CD4-positive, alpha-beta T cell (primary cell): ENCODE results near the gene C14orf119. TPM values are rescaled to one million over a fixed set of nuclear protein-coding genes. Genes with fewer than 3 reads are reported as not detected.

Experiments used
- ATAC-seq: fragments of 200-7000 bp; cut with Tn5 transposase; one replicate; pipeline ENCODE4 v1.10.0; 2022; ENCODE audit warnings: mild to moderate bottlenecking; ENCODE audit not compliant: poor library complexity
- CTCF ChIA-PET: fragments of 350-600 bp; sonication (Branson Sonifier 250); formaldehyde crosslinking; loops from one replicate; lab custom pipeline; 2021; ENCODE audit warnings: antibody characterized with exemption, inconsistent platforms; lab: Charles Lee
- POLR2A ChIA-PET: fragments of 350-600 bp; sonication (Branson Sonifier 250); formaldehyde crosslinking; loops from one replicate; lab custom pipeline; 2021; ENCODE audit warnings: antibody characterized with exemption, inconsistent platforms; lab: Charles Lee
- DNase-seq, 14 experiments: peaks; one replicate each; pipeline ENCODE4 v3.0.0-alpha.2; 2013 to 2020; ENCODE audit warnings: mixed read lengths in 2 of 14
- H3K27ac ChIP-seq, 2 donors: one replicate each; pipeline versions ENCODE4 v1.5.1 to v1.7.0; 2013; ENCODE audit warnings: low read length in 2 of 2, low read depth in 1 of 2, mild to moderate bottlenecking in 1 of 2
- H3K27me3 ChIP-seq, 2 experiments: 1 replicate in 1 of 2; 2 replicates in 1 of 2; pipeline versions ENCODE4 v1.6.1 to v1.7.0; 2013; ENCODE audit warnings: low read length in 2 of 2, control low read depth in 1 of 2, mild to moderate bottlenecking in 1 of 2, moderate library complexity in 1 of 2; ENCODE audit not compliant: insufficient read depth in 2 of 2, control insufficient read depth in 1 of 2
- H3K36me3 ChIP-seq: one replicate; pipeline ENCODE4 v1.6.1; 2013; ENCODE audit warnings: low read length, control low read depth; ENCODE audit not compliant: insufficient read depth
- H3K4me1 ChIP-seq: one replicate; pipeline ENCODE4 v1.6.1; 2013; ENCODE audit warnings: low read length, control low read depth; ENCODE audit not compliant: insufficient read depth
- H3K4me3 ChIP-seq: one replicate; pipeline ENCODE4 v1.5.1; 2013; ENCODE audit warnings: mild to moderate bottlenecking, low read length, moderate library complexity
- H3K9me3 ChIP-seq, 2 experiments: 1 replicate in 1 of 2; 2 replicates in 1 of 2; pipeline versions ENCODE4 v1.6.1 to v1.7.0; 2013; ENCODE audit warnings: low read length in 2 of 2, mild to moderate bottlenecking in 2 of 2, control low read depth in 1 of 2, moderate library complexity in 1 of 2; ENCODE audit not compliant: control insufficient read depth in 1 of 2, insufficient read depth in 1 of 2
- H3K27ac Mint-ChIP-seq: one replicate; pipeline ENCODE4 v1.8.0; 2020; ENCODE audit warnings: mixed read lengths
- H3K27me3 Mint-ChIP-seq: one replicate; pipeline ENCODE4 v1.8.0; 2021; ENCODE audit warnings: mixed read lengths
- H3K36me3 Mint-ChIP-seq: one replicate; pipeline ENCODE4 v1.8.0; 2021; ENCODE audit warnings: low read depth, mixed read lengths
- H3K4me1 Mint-ChIP-seq: one replicate; pipeline ENCODE4 v1.8.0; 2021; ENCODE audit warnings: low read depth, mixed read lengths
- H3K4me3 Mint-ChIP-seq: one replicate; pipeline ENCODE4 v1.8.0; 2020; ENCODE audit warnings: mild to moderate bottlenecking, mixed read lengths
- H3K9me3 Mint-ChIP-seq: one replicate; pipeline ENCODE4 v1.8.0; 2020; ENCODE audit warnings: mixed read lengths
- CTCF ChIP-seq: fragments of 200-600 bp; IDR thresholded peaks from one replicate; pipeline ENCODE4 v1.8.0; 2022; ENCODE audit warnings: antibody characterized with exemption, mild to moderate bottlenecking
- intact Hi-C, 2 experiments: fragments of 100-400 bp; cut with DNase I in 1 of 2; cut with micrococcal nuclease in 1 of 2; formaldehyde crosslinking; loops; one replicate each; pipeline versions ENCODE4 v1.15.1 to v1.9.0; 2023 to 2025; cut with DNase I, micrococcal nuclease
- total RNA-seq, 174 experiments: library from RNA in 2 of 174; stranded (reverse) in 2 of 174; gene quantifications; one replicate each; pipeline ENCODE4 v1.2.3 and lab custom pipeline; 2021 to 2026

C14orf119 gene
- total RNA-seq, 2 experiments from 2014 or later = 3.1 to 3.9 TPM

GRCh38 chr14:23120541-23121251 lies 25.4 kb downstream of the C14orf119 start:
- Histone ChIP-seq H3K27me3 (no peaks in the 10 kb centered on the region), H3K4me3 (no peak overlapping the region), H3K9me3 (no peaks in the 10 kb centered on the region), H3K36me3 (no peaks in the 10 kb centered on the region), H3K27ac (peak overlapping the region; percentile 51 to 55), H3K4me1 (peaks cover 54% of the 10 kb centered on the region)
- peak; percentile 99 for TF ChIP-seq CTCF
- Mint-ChIP-seq H3K36me3 (no peaks in the 10 kb centered on the region), H3K9me3 (no peaks in the 10 kb centered on the region), H3K4me1 (peaks cover 61% of the 10 kb centered on the region), H3K27me3 (no peaks in the 10 kb centered on the region), H3K27ac (peak overlapping the region; percentile 94), H3K4me3 (peak overlapping the region; percentile 80)
- intact Hi-C loops = loop anchor here (1.0 to 5.0 kb wide), 6 partner anchors 25 to 260 kb away; partner anchors contain the start of genes ACIN1 (in 1 of the 2), C14orf119 (in 1 of the 2) and PPP1R3E (in 1 of the 2)
- POLR2A ChIA-PET = interaction anchor here (0.6 to 6.1 kb wide), 13 partner anchors 21 to 201 kb away, joined by 3 to 135 read pairs (median 4); partner anchors contain the start of genes ACIN1, C14orf119, PABPN1 and PPP1R3E
- ATAC-seq (peak; percentile 61), DNase-seq (peak; percentile 63 to 91 (median 72))
- CTCF ChIA-PET = interaction anchor here (0.6 to 2.9 kb wide), 27 partner anchors 9 to 259 kb away, joined by 3 to 32 read pairs (median 4); partner anchors contain the start of genes ACIN1, C14orf119, CDH24 and PPP1R3E

- DNase-seq (peak in 2 of 14 experiments; percentile 10 to 29), ATAC-seq (no peak)
- Mint-ChIP-seq H3K27ac (peak overlapping the region; percentile 94), H3K9me3 (no peaks in the 10 kb centered on the region), H3K27me3 (no peaks in the 10 kb centered on the region), H3K4me1 (peaks cover 55% of the 10 kb centered on the region), H3K36me3 (no peaks in the 10 kb centered on the region), H3K4me3 (peak overlapping the region; percentile 80)
- POLR2A ChIA-PET = interaction anchor here (0.7 to 6.1 kb wide), 7 partner anchors 25 to 200 kb away, joined by 3 to 135 read pairs (median 15); partner anchors contain the start of genes ACIN1, C14orf119, PABPN1 and PPP1R3E
- Histone ChIP-seq H3K4me1 (peaks cover 54% of the 10 kb centered on the region), H3K27ac (no peak overlapping the region), H3K36me3 (no peaks in the 10 kb centered on the region), H3K27me3 (no peaks in the 10 kb centered on the region), H3K9me3 (no peaks in the 10 kb centered on the region), H3K4me3 (no peak overlapping the region)
- intact Hi-C loops = loop anchor here (2.0 to 5.0 kb wide), 3 partner anchors 176 to 259 kb away; partner anchors contain the start of gene PPP1R3E (in 1 of the 2)
- CTCF ChIA-PET = interaction anchor here (0.6 to 2.9 kb wide), 18 partner anchors 12 to 259 kb away, joined by 3 to 32 read pairs (median 6); partner anchors contain the start of genes ACIN1, C14orf119 and SLC7A8
- TF ChIP-seq CTCF = no peak
Observed at GRCh38 chr14:23121361-23121771, 26.1 kb downstream of the C14orf119 start.

- TF ChIP-seq CTCF = no peak
- ATAC-seq (no peak), DNase-seq (no peak)
- H3K4me1 Mint-ChIP-seq = peaks cover 48% of the 10 kb centered on the region
- H3K4me3 ChIP-seq = no peak overlapping the region
- POLR2A ChIA-PET = interaction anchor here (0.7 to 6.1 kb wide), 3 partner anchors 26 to 199 kb away, joined by 3 to 135 read pairs (median 30); partner anchors contain the start of genes ACIN1, C14orf119, PABPN1 and PPP1R3E
- no peaks in the 10 kb centered on the region for H3K36me3 Mint-ChIP-seq
- H3K4me1 ChIP-seq = peaks cover 48% of the 10 kb centered on the region
- H3K4me3 Mint-ChIP-seq = no peak overlapping the region
- H3K27me3 Mint-ChIP-seq = no peaks in the 10 kb centered on the region
- no peaks in the 10 kb centered on the region for H3K9me3 Mint-ChIP-seq
- H3K9me3 ChIP-seq = no peaks in the 10 kb centered on the region
- H3K27me3 ChIP-seq = no peaks in the 10 kb centered on the region
- CTCF ChIA-PET = interaction anchor here (1.0 to 2.9 kb wide), 5 partner anchors 27 to 64 kb away, joined by 3 to 32 read pairs (median 9); partner anchors contain the start of genes ACIN1, C14orf119 and SLC7A8
- intact Hi-C loops = loop anchor here (5.0 kb wide), 2 partner anchors 175 to 180 kb away; partner anchors contain the start of gene PPP1R3E (in 1 of the 2)
- H3K36me3 ChIP-seq = no peaks in the 10 kb centered on the region
- H3K27ac Mint-ChIP-seq = no peak overlapping the region
- no peak overlapping the region for H3K27ac ChIP-seq
Observed at GRCh38 chr14:23122086-23122485, 26.8 kb downstream of the C14orf119 start.
